A673 (cell line): ENCODE data around the gene PSG4. TPM values are rescaled to one million over a fixed set of nuclear protein-coding genes. Genes with fewer than 3 reads are reported as not detected.
"Not testable (repeated sequence)": the region's sequence is repeated elsewhere in the genome, so short reads cannot be mapped to it uniquely, and the experiment has no call there.

ENCODE experiments used
- BruUV-seq: library from RNA; stranded (reverse); fragments of 400-500 nt; replicated peaks from 2 replicates; lab custom pipeline; 2021; lab: Mats Ljungman, UMichigan
- CTCF ChIA-PET: fragments of 300-600 bp; sonication (Branson Sonifier 250); formaldehyde crosslinking; loops from one replicate; lab custom pipeline; 2022; ENCODE audit warnings: antibody characterized with exemption; lab: Charles Lee
- POLR2A ChIA-PET: fragments of 300-600 bp; sonication (Branson Sonifier 250); formaldehyde crosslinking; loops from one replicate; lab custom pipeline; 2022; ENCODE audit warnings: antibody characterized with exemption; ENCODE audit not compliant: low non-redundant PET; lab: Charles Lee
- DNase-seq: peaks from one replicate; pipeline ENCODE4 v3.0.0-alpha.2; 2015; ENCODE audit warnings: low spot score
- H3K27ac ChIP-seq: fragments of 200-600 bp; sonication (generic); 2 replicates; pipeline ENCODE4 v1.5.1; 2016; ENCODE audit warnings: mixed run types, low read depth, mild to moderate bottlenecking, mixed read lengths, antibody characterized with exemption, low read length; ENCODE audit not compliant: poor library complexity, severe bottlenecking
- H3K27me3 ChIP-seq: fragments of 200-600 bp; sonication (generic); replicated peaks from 2 replicates; pipeline ENCODE4 v1.6.1; 2017; ENCODE audit warnings: mixed run types, low read depth, mild to moderate bottlenecking, mixed read lengths, antibody characterized with exemption, low read length; ENCODE audit not compliant: insufficient read depth, poor library complexity
- H3K36me3 ChIP-seq: fragments of 200-600 bp; sonication (generic); 2 replicates; pipeline ENCODE4 v1.6.1; 2016; ENCODE audit warnings: mixed run types, mild to moderate bottlenecking, mixed read lengths, antibody characterized with exemption, low read length; ENCODE audit not compliant: insufficient read depth, poor library complexity, severe bottlenecking
- H3K4me1 ChIP-seq: fragments of 200-600 bp; sonication (generic); 2 replicates; pipeline ENCODE4 v1.6.1; 2017; ENCODE audit warnings: mixed run types, mild to moderate bottlenecking, mixed read lengths, antibody characterized with exemption, low read length; ENCODE audit not compliant: insufficient read depth, poor library complexity, severe bottlenecking
- H3K4me3 ChIP-seq: fragments of 200-600 bp; sonication (generic); 2 replicates; pipeline ENCODE4 v1.5.1; 2016; ENCODE audit warnings: low read depth, mixed run types, mild to moderate bottlenecking, mixed read lengths, low read length; ENCODE audit not compliant: poor library complexity, severe bottlenecking
- H3K9me3 ChIP-seq: fragments of 200-600 bp; sonication (generic); 2 replicates; pipeline ENCODE4 v1.6.1; 2016; ENCODE audit warnings: mixed run types, low read depth, mild to moderate bottlenecking, mixed read lengths, antibody characterized with exemption, low read length; ENCODE audit not compliant: poor library complexity, severe bottlenecking
- intact Hi-C: fragments of 100-400 bp; cut with micrococcal nuclease; formaldehyde crosslinking; loops from one replicate; pipeline ENCODE4 v1.10.0; 2022; ENCODE audit not compliant: unreplicated experiment
- total RNA-seq: library from RNA; stranded (reverse); gene quantifications from 2 replicates; pipeline ENCODE4 v1.2.3, GENCODE V29; 2021
- TF ChIP-seq, protein P1 (sequence below): fragments of 300-800, 200-600 bp; sonication (generic); conservative IDR thresholded peaks from 2 replicates; pipeline ENCODE4 v1.5.1; 2017; ENCODE audit warnings: low read depth, mild to moderate bottlenecking, antibody characterized with exemption, low read length, moderate library complexity, mixed read lengths

The PSG4 gene
- total RNA-seq, 1 experiment from 2014 or later, result not detected

- H3K9me3 ChIP-seq, H3K27ac ChIP-seq, DNase-seq, H3K36me3 ChIP-seq, H3K4me1 ChIP-seq, intact Hi-C loops, POLR2A ChIA-PET, CTCF ChIA-PET, H3K4me3 ChIP-seq, BruUV-seq, H3K27me3 ChIP-seq: not testable (repeated sequence)
- TF ChIP-seq, protein P1, sequence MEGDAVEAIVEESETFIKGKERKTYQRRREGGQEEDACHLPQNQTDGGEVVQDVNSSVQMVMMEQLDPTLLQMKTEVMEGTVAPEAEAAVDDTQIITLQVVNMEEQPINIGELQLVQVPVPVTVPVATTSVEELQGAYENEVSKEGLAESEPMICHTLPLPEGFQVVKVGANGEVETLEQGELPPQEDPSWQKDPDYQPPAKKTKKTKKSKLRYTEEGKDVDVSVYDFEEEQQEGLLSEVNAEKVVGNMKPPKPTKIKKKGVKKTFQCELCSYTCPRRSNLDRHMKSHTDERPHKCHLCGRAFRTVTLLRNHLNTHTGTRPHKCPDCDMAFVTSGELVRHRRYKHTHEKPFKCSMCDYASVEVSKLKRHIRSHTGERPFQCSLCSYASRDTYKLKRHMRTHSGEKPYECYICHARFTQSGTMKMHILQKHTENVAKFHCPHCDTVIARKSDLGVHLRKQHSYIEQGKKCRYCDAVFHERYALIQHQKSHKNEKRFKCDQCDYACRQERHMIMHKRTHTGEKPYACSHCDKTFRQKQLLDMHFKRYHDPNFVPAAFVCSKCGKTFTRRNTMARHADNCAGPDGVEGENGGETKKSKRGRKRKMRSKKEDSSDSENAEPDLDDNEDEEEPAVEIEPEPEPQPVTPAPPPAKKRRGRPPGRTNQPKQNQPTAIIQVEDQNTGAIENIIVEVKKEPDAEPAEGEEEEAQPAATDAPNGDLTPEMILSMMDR, result peak; percentile 41
These were observed 17.3 kb downstream of the PSG4 start for GRCh38 chr19:43188092-43188491.

GRCh38 chr19:43186311-43186935 is 19.0 kb downstream of the PSG4 start, which contains the start of gene PSG5:
Gene PSG5 (minus strand): TSS chr19:43186536. CDS start chr19:43186405, 131 bp downstream.
- DNase-seq, H3K4me3 ChIP-seq, H3K27ac ChIP-seq, BruUV-seq, intact Hi-C loops, H3K4me1 ChIP-seq, H3K9me3 ChIP-seq, H3K36me3 ChIP-seq, CTCF ChIA-PET, H3K27me3 ChIP-seq: not testable (repeated sequence)
- POLR2A ChIA-PET, result interaction anchor here (0.7 kb wide), 1 partner anchor 75 kb away, joined by 5 read pairs; no protein-coding TSS in a partner anchor

DNA sequence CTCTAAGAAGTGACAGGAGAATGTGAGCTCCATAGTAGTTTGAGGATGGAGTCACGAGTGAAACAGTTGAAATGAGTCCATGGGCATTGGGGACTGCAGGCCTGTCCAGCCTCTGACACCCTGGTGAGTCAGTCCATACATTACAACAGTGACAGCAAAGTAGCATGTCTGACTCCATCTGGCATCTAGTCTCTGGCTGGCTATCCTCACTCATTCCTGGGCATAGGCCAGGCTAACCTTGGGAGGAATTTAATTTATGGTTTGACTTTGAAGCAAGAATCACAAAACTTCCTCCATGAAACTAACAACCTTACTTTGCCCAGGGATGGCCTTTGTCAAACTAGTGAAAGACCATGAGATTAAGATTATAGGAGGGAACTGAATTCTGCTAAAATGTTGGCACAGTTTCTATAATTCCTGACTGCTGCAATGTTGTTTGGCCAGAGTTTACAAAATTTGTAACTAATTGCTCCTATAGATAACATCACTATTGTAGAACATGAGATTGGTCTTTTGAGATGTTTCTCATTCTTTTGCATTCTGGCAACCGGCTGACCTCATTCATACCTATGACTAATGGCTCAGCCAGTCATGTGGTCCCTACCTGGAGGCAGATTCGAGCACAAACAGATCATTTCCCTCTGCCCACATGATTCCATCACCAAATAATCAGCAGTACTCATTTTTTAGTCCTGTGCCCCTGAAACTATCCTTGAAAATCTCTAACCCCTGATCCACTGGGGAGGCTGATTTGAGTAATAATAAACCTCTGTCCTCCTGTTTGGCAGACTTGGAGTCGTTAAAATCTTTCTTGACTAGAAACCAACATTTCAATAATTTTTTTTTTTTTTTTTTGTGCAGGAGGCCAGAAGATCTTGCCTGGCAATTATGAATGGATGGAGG is 23.3 kb downstream of the PSG4 start:
- CTCF ChIA-PET, BruUV-seq, intact Hi-C loops, H3K4me3 ChIP-seq, H3K4me1 ChIP-seq, DNase-seq, H3K9me3 ChIP-seq, H3K27ac ChIP-seq, H3K36me3 ChIP-seq, H3K27me3 ChIP-seq, POLR2A ChIA-PET: not testable (repeated sequence)

GRCh38 chr19:43179569-43180147 is 25.8 kb downstream of the PSG4 start:
- H3K36me3 ChIP-seq, H3K27ac ChIP-seq, H3K9me3 ChIP-seq, H3K4me3 ChIP-seq, BruUV-seq, H3K4me1 ChIP-seq, H3K27me3 ChIP-seq, CTCF ChIA-PET, intact Hi-C loops, POLR2A ChIA-PET, DNase-seq: not testable (repeated sequence)
- TF ChIP-seq, protein P1, result peak; percentile 53

DNA sequence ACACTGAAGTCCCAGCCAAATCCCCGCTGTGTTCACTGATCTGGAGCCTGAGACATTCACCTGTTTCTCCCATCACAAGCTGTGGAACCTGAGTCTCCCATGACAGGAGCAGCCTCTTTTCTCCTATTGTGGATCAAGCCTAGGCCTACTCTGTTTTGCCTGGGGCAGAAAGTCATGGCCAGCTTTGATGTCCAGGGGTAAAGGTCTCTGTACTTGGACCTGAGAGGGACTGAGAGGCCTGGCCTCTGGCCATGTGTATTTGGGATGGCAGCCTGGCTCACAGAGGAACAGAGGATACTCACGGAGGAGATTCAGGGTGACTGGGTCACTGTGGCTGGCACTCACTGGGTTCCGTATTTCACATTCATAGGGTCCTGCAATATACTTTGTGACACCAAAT is 26.9 kb downstream of the PSG4 start:
- H3K4me1 ChIP-seq, POLR2A ChIA-PET, H3K9me3 ChIP-seq, intact Hi-C loops, H3K27me3 ChIP-seq, H3K4me3 ChIP-seq, CTCF ChIA-PET, DNase-seq, BruUV-seq, H3K27ac ChIP-seq, H3K36me3 ChIP-seq: not testable (repeated sequence)

DNA sequence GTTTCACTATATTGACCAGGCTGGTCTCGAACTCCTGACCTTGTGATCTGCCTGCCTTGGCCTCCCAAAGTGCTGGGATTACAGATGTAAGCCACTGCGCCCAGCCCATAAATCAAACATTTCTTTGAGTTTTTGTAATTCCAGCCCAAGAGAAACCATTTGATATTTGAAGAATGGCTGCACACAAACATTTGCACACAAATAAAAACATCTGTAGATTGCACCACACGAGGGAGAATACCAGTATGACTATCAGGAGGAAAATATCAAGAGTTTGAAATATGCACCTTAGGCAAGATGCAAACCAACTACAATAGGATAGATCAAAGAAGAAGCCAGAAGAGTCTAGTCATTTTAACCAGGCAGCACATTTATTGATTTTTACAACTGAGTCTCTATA is 39.5 kb downstream of the PSG4 start:
- BruUV-seq, H3K27me3 ChIP-seq, H3K4me3 ChIP-seq, H3K27ac ChIP-seq, DNase-seq, H3K4me1 ChIP-seq, intact Hi-C loops, H3K9me3 ChIP-seq, CTCF ChIA-PET, POLR2A ChIA-PET, H3K36me3 ChIP-seq: not testable (repeated sequence)
